Tibial nerve (tissue), 4 donors: Measurements from ENCODE around the gene AKT1. TPM values are rescaled to one million over a fixed set of nuclear protein-coding genes. Genes with fewer than 3 reads are reported as not detected.

Source experiments
- DNase-seq, 2 donors: peaks; one replicate each; pipeline ENCODE4 v3.0.0-alpha.2; 2019; ENCODE audit warnings: low spot score in 2 of 2
- H3K27ac ChIP-seq, 4 donors: fragments of 200-600 bp; sonication (generic) in 3 of 4; one replicate each; pipeline ENCODE4 v1.5.1; 2017 to 2019; ENCODE audit warnings: mild to moderate bottlenecking in 1 of 4
- H3K27me3 ChIP-seq, 2 donors: fragments of 200-600 bp; sonication (generic) in 1 of 2; one replicate each; pipeline versions ENCODE4 v1.5.1 to v1.6.0; 2017 to 2019
- H3K36me3 ChIP-seq, 3 donors: fragments of 200-600 bp; sonication (generic); one replicate each; pipeline ENCODE4 v1.5.1; 2018 to 2019
- H3K4me1 ChIP-seq, 4 donors: fragments of 200-600 bp; sonication (generic) in 3 of 4; one replicate each; pipeline ENCODE4 v1.5.1; 2017 to 2019
- H3K4me3 ChIP-seq, 4 donors: fragments of 200-600 bp; sonication (generic) in 3 of 4; one replicate each; pipeline ENCODE4 v1.5.1; 2017 to 2019; ENCODE audit warnings: mild to moderate bottlenecking in 1 of 4, moderate library complexity in 1 of 4
- H3K9me3 ChIP-seq, 4 donors: fragments of 200-600 bp; sonication (generic) in 3 of 4; one replicate each; pipeline ENCODE4 v1.5.1; 2017 to 2019
- CTCF ChIP-seq, 5 experiments: fragments of 200-600 bp in 3 of 5; fragments of 450-650 bp in 2 of 5; sonication (generic) in 3 of 5; IDR thresholded peaks; one replicate each; pipeline ENCODE4 v1.5.1; 2016 to 2019; ENCODE audit warnings: antibody characterized with exemption in 5 of 5, mild to moderate bottlenecking in 3 of 5, moderate library complexity in 2 of 5
- EP300 ChIP-seq, 2 donors: sonication (generic); formaldehyde crosslinking; IDR thresholded peaks; one replicate each; pipeline ENCODE4 v1.6.1; 2017; ENCODE audit warnings: antibody characterized with exemption in 2 of 2, mild to moderate bottlenecking in 1 of 2
- POLR2A ChIP-seq, 2 donors: fragments of 450-650 bp; IDR thresholded peaks; one replicate each; pipeline ENCODE4 v1.6.1; 2017; ENCODE audit warnings: antibody characterized with exemption in 2 of 2, mild to moderate bottlenecking in 2 of 2, moderate library complexity in 2 of 2
- WGBS, 2 donors: methylation state at CpG; one replicate each; pipeline ENCODE4 v1.1.5; 2018; 5-methylcytosine and 5-hydroxymethylcytosine counted together
- total RNA-seq, 4 donors: library from RNA; depleted of rRNA; stranded (reverse); fragments of >200 nt; gene quantifications; one replicate each; pipeline ENCODE4 v1.1.0, GENCODE V29; 2016

Gene AKT1
- total RNA-seq, 4 donors from 2014 or later, result 130 to 199 (median 144) TPM

- Histone ChIP-seq H3K4me1 (peaks cover 0 to 84% (median 38%) of the 10 kb centered on the region in 4 donors), H3K27ac (peak overlapping the region in 3 of 4 donors; percentile 67 to 90 (median 88)), H3K4me3 (peak overlapping the region; percentile 50 to 84 (median 54)), H3K36me3 (peaks cover 0 to 29% (median 7%) of the 10 kb centered on the region in 3 donors), H3K27me3 (no peaks in the 10 kb centered on the region), H3K9me3 (no peaks in the 10 kb centered on the region)
- no peak for TF ChIP-seq POLR2A (IDR thresholded peaks at IDR 0.05)
- TF ChIP-seq EP300 (IDR thresholded peaks at IDR 0.05), result no peak
- TF ChIP-seq CTCF (IDR thresholded peaks at IDR 0.05), result no peak
- 1 to 2% methylated on average over 12 to 15 of the region's 16 CpGs for WGBS, 2 donors
- DNase-seq, result no peak
These were observed 936 bp downstream of the AKT1 start for GRCh38 chr14:104794631-104794992.

DNA sequence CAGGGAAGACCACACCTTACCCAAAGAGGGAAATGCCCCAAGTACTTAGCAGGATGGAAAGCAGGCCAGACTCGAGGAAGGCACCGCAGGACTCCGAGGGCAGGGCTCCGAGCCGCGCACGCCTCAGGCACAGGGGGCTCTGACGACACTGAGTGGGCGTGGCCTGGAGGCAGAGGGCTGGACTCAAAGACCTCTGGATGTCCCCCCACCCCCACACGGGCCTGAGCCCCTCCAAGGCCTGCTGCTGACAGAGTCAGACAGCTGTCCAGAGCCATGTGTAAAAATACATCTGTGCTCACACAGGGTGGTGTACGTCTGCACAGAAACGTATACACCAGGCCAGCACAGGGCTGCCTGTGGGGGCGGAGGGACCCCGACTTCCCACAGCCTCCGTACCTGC lies 1.4 kb downstream of the AKT1 start:
- TF ChIP-seq POLR2A (IDR thresholded peaks at IDR 0.05) (no peak), CTCF (IDR thresholded peaks at IDR 0.05) (no peak), EP300 (IDR thresholded peaks at IDR 0.05) (no peak)
- no peaks in the 10 kb centered on the region for H3K27me3 ChIP-seq
- H3K36me3 ChIP-seq, result peaks cover 0 to 34% (median 7%) of the 10 kb centered on the region in 3 donors
- peak overlapping the region in 2 of 4 donors; percentile 88 to 90 for H3K27ac ChIP-seq
- H3K9me3 ChIP-seq, result no peaks in the 10 kb centered on the region
- no peak for DNase-seq
- peaks cover 0 to 85% (median 38%) of the 10 kb centered on the region in 4 donors for H3K4me1 ChIP-seq
- 8 to 16% methylated on average over 9 to 14 of the region's 15 CpGs for WGBS, 2 donors
- H3K4me3 ChIP-seq, result peak overlapping the region; percentile 50 to 84 (median 54)

GRCh38 chr14:104793703-104793959 lies 1.9 kb downstream of the AKT1 start:
- H3K4me3 ChIP-seq, result peak overlapping the region in 1 of 4 donors; percentile 50
- peak overlapping the region in 1 of 4 donors; percentile 88 for H3K27ac ChIP-seq
- H3K4me1 ChIP-seq, result peaks cover 0 to 89% (median 40%) of the 10 kb centered on the region in 4 donors
- H3K9me3 ChIP-seq, result no peaks in the 10 kb centered on the region
- H3K36me3 ChIP-seq, result peaks cover 0 to 39% (median 7%) of the 10 kb centered on the region in 3 donors
- TF ChIP-seq EP300 (IDR thresholded peaks at IDR 0.05) (no peak), CTCF (IDR thresholded peaks at IDR 0.05) (no peak), POLR2A (IDR thresholded peaks at IDR 0.05) (no peak)
- no peak for DNase-seq
- WGBS, 2 donors, result 78 to 80% methylated on average over 2 of the region's 2 CpGs
- H3K27me3 ChIP-seq, result no peaks in the 10 kb centered on the region

DNA sequence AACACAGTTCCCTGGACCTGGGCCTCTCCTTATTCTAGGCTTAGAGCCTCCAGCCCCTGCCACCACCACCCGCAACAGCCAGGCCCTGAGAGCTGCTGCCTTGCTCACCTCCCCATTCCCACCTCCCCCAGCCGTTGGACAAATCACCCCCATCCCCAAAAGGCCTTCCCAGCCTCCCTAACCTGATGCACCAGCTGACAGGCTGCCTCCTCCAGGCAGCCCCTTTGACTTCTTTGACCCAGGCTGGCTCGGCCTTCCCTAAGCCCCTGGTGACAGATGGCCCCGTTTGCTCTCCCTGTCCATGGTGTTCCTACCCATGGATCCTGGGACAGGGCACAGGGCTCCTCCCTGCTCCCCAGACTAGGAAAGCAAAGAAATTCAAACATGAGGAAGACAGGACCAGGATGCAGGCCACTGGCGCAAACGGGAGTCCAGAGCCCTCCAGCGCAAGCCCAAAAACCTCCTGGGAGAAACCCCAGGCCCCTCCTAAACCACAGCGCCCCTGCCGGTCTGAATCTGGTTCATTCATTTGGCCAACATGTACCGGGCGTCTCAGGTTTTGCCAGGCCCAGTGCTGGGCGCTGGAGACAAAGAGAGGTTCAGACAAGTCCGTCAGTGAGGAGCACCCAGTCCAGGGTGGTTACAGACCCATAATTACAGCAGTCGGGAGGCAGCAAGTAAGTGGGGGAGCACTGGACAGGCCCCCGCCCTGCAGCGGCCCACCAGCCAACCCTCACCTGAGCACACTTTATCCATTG lies 2.4 kb downstream of the AKT1 start:
- no peaks in the 10 kb centered on the region for H3K9me3 ChIP-seq
- H3K27me3 ChIP-seq, result no peaks in the 10 kb centered on the region
- no peak for TF ChIP-seq EP300 (IDR thresholded peaks at IDR 0.05)
- TF ChIP-seq POLR2A (IDR thresholded peaks at IDR 0.05), result no peak
- no peak for TF ChIP-seq CTCF (IDR thresholded peaks at IDR 0.05)
- no peak overlapping the region for H3K27ac ChIP-seq
- no peak for DNase-seq
- WGBS, 2 donors, result 70 to 84% methylated on average over 14 to 16 of the region's 16 CpGs
- H3K4me3 ChIP-seq, result no peak overlapping the region
- peaks cover 0 to 44% (median 7%) of the 10 kb centered on the region in 3 donors for H3K36me3 ChIP-seq
- peaks cover 0 to 89% (median 45%) of the 10 kb centered on the region in 4 donors for H3K4me1 ChIP-seq

GRCh38 chr14:104792101-104792884 lies 3.3 kb downstream of the AKT1 start:
- Histone ChIP-seq H3K4me1 (peaks cover 0 to 89% (median 50%) of the 10 kb centered on the region in 4 donors), H3K4me3 (no peak overlapping the region)

More at GRCh38 chr14:104792101-104792884, 3.3 kb downstream of the AKT1 start:
- DNase-seq, result no peak
- WGBS, 2 donors, result 64 to 67% methylated on average over 23 of the region's 25 CpGs
- Histone ChIP-seq H3K36me3 (peaks cover 0 to 44% (median 7%) of the 10 kb centered on the region in 3 donors), H3K27me3 (no peaks in the 10 kb centered on the region), H3K9me3 (no peaks in the 10 kb centered on the region), H3K27ac (peak overlapping the region in 1 of 4 donors; percentile 2)
- no peak for TF ChIP-seq POLR2A (IDR thresholded peaks at IDR 0.05)
- TF ChIP-seq CTCF (IDR thresholded peaks at IDR 0.05), result no peak
- TF ChIP-seq EP300 (IDR thresholded peaks at IDR 0.05), result no peak
